G401.6 (cell line): ENCODE results near the gene ENG.
A peak's percentile ranks its signal among the peaks of the same experiment; 100 is the strongest.
"Not testable (repeated sequence)": the region's sequence is repeated elsewhere in the genome, so short reads cannot be mapped to it uniquely, and the experiment has no call there.

Experiments used
- FAIRE-seq: peaks from 2 replicates; lab custom pipeline; 2012; peaks lifted over from hg19 to GRCh38; lab: Jason Lieb, UNC

The ENG gene

DNA sequence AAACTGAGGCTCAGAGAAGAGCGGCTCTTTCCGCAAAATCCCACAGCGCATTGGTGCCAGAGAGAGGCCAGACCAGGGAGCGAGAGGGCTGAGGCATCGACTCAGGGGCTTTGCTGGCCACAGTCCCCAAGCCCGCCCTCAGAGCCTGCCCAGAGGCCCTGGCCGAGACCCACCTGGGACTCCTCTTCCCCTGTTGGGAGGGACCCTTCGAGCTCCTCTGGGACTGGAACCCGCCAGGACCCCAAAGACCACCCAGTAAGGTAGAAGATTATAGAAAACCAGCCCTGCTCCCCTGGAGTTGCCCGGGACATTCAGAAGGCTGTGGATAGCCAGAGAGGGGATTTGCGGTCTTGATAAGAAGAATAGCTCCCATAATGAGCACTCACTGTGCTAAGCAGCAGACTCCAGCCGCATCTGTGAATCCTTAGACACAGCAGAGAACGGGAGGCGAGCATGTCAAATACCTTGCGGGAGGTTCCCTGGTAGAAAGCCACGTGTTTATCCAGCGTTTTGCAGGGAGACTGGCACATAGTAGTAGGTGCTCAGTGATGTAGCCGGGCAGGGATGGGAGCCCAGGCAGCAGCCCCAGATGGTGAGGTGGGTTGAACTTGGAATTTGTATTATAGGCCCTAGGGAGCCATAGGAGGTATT, 23.7 kb upstream of the ENG start:
- FAIRE-seq, result no peak

GRCh38 chr9:127877566-127877998, 23.1 kb upstream of the ENG start, which contains the start of gene AK1:
TSS of gene AK1 (minus strand) at chr9:127877675. CDS start at chr9:127874617, 3,058 bp downstream.
- no peak for FAIRE-seq

DNA sequence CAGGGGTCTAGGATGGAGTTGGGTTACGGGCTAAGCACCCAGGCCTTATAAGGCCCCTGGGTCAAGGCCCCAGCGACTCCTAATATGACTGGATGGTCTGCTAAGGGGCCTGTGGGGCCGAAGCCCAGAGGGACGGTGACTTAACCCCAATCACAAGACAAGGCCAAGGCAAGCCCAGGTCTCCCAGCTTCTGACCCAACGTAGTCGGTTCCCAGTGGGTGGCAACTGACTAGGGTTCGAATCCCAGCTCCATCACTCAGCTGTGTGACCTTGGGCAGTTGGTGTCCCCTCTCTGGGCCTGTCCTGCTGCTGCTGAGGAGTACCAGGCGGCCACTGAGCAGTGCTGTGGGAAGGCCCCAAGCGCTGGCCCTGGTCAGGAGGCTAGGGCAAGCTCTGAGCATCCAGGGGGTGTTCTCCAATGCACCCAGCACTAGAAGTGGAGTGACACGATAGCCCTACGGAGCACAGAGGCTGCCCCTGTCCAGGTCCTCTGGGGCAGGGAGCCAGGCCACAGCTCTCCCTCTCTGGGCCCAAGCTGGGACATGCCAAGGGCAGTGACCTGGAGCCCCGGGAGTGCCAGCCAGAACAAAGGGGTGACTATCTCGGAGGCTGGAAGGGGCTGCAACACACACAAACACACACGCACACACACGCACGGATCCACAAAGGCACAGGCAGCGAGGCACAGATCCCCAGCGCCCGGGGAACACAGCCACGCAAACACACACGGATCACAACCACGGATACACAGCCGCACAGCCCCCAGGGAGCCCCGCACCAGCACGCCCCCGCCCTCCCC, 22.5 kb upstream of the ENG start:
- FAIRE-seq, result no peak

DNA sequence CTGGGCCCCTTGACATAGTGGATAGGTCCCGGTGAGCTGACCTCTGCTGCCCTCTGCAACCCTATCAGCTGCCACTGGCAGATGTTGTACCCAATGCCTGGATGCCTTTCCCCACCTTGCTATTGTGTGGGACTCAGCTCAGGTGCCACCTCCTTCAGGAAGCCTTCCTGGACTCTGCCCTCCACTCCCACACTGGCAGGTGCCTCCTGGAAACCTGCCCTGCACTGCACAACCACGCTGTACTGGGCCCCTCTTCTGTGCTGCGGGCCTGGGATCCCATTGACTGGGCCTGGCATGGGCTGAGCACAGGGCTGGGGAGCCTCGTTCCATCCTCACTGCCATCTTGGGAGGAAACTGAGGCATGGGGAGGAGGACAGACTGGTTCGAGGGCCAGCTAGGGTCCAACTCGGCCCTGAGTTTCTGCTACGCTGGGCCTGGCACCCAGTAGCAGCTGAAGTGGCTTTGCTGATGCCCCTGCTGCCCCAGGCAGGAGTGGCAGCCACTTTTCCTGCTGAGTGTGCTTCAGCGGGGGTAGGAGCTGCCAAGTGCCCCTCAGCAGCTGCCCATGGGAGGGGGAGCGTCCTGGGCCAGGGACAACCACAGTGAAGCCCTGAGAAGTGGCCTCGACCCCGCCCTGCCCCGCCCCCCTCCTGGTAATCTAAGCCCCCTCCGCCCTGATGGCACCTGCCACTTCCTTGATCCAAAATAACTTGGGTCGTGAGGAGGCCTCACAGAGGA, 21.7 kb upstream of the ENG start:
- FAIRE-seq, result no peak

GRCh38 chr9:127875306-127875966, 21.0 kb upstream of the ENG start:
- no peak for FAIRE-seq

- FAIRE-seq, result no peak
Measured at GRCh38 chr9:127874301-127875221, 20.1 kb upstream of the ENG start.

DNA sequence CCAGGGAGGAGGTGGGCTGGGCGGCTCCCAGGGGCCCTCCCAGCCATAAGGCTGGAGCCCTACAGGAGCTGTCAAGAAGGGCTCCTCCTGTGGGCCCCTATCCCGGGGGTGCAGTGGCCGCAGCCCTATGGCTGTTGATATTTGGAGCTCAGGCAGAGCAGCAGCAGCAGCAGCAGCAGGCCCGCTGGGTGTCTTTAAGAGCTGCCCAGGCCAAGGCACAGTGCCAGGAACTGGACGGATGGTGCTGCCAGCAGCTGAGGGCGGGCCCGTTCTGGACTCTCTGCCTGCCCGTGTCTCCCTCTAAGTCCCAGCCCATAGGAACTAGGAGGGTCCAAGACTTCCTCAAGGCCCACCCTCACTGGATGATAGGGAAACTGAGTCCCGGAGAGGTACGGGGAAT, 19.4 kb upstream of the ENG start:
- FAIRE-seq, result no peak

- FAIRE-seq, result no peak
Measured at GRCh38 chr9:127873223-127873691, 18.8 kb upstream of the ENG start.

- no peak for FAIRE-seq
Measured at GRCh38 chr9:127872369-127873222, 18.1 kb upstream of the ENG start.

DNA sequence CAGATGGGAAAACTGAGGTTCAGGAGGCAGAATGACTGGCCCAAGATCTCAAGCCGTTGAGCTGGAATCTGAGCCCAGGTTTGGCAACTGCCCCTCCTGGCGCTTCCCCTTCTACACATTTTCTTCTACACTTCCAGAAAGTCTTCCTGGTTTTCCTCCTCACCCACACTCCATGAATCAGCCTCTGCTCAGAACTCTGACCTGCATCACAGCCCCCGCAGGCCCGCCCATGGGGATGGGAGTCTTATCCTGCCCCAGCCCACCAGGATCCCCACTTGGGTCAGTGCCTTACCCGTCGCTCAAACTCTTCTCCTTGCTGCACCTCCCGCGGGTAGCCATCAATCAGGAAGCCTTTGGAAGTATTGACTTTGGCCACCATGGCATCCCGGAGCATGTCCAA, 17.1 kb upstream of the ENG start:
- no peak for FAIRE-seq

GRCh38 chr9:127870887-127871286, 16.4 kb upstream of the ENG start:
- no peak for FAIRE-seq

- not testable (repeated sequence) for FAIRE-seq
Measured at GRCh38 chr9:127870153-127870491, 15.7 kb upstream of the ENG start.

- peak; percentile 54 for FAIRE-seq
Measured at GRCh38 chr9:127869310-127870152, 15.1 kb upstream of the ENG start.

DNA sequence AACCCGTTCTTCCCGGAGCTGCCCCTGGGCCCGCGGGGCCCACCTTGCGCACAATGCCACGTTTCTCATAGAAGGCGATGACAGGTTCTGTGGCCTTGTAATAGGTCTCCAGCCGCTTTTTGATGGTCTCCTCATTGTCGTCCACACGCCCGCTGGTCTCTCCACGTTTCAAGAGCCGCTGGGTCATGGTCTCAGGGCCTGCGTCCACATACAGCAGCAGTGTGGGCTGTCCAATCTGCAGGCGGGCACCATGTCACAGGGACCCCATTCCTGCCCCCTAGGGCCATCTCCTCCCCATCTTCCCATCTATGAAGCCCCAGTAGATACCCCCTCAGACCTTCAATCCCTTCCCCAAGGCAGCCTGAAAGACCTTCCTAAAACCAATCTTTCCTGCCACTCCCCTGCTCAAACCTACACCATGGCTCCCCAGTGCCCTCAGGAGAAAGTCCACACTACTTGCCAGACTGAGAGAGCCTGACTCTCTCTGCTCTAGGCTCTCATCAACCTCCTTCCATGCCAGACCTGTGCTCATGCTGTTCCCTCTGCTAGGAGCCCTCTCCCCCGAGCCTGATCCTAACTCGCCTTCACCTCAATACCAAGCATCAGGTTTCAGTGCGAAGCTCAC, 13.9 kb upstream of the ENG start:
- no peak for FAIRE-seq

DNA sequence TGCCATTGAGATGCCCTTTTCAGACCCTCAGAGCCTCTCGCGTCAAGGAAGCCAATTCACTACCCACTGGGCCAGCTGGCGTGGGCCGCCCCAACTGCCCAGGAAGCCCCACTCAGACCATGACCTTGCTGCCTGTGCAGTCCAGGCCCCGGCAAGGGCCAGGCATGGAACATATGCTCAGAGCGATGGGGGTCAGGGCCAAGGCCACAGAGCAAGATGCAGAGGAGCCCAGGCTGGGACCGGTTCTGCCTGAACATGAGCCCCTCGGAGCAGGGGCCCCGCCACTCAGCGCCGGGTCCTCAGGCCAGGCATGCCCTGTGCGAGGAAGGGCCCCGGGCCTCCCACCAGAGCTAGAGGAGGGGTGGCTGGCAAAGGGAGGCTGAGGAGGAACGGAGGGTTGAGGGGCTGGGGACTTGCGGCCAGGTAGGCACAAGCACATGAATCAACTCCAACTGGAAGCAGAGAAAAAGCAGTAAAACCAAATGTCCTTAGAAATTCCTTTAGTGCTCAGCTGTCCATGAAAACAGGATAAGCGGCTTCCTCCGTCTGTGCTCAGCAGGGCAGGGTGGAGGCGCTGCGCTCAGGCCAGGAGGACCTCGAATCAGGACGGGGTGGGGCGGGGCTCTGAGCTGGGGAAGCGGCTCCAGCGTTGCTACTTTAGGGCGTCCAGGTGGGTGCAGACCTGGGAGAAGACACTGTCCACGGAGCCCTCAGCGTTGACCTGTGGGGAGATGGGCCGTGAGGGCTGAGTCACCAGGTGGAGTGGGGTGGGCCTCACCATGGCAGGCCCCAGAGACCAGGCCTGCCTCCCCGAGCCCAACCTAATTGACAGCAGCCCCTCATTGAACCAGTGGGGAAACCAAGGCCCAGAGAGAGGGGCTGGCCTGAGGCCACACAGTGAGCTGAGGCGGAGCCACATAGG, 13.2 kb upstream of the ENG start:
- no peak for FAIRE-seq

DNA sequence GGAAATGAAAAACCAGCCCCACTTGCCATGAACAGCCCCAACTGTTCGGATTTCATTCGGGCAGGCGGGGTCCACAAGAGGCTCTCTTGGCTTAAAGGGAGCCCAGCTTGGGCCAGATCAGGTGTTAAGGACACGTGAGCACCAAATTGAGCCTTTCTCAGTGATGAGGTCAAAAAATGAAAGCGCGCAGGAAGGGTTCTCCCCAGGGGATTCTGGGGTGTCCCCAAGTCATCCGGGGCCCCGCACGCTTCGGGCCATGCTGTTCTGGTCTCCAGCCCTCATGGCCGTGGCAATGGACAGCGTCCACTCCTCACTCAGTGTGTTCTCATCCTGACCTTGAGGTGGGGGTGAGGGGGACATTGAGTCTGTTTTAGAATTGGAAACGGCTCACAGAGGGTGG, 12.1 kb upstream of the ENG start:
- FAIRE-seq, result no peak

DNA sequence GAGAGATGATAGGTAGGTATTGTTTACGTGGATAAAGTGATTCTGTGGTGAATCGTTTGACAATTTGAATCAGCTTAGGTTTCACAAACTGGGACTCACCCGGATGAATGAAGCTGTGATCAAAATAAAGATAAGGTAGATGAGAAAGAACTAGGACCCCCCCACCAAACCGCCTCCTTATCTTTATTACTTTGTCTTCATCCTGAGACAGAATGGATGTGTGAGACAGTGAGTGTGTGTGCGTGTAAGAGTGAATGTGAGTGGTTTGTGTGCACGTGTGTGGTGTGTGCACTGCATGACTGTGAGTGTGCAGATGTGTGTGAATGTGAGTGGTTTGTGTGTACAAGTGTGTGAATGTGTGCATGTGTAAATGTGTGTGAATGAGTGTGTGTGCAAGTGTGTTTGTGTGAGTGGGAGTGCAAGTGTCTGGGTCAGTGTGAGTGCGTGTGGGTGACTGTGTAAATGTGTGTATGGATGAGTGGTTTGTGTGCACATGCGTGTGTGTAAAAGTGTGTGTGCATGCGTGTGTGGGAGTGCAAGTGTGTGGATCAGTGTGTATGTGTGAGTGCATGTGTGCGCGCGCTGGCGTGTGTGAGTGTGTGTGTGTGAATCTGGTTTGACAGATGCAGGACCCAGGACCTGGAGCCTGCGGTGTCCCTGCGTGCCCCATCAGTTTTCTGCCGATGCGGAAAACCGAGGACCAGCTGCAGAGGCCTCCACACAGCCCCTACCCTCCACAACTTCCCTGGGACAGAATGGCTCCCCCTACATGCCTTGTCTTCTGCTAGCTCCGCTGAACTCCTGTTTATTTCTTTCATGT, 11.4 kb upstream of the ENG start:
- FAIRE-seq, result no peak
